Glomerular visceral epithelial cell (primary cell): Measurements from ENCODE around the gene NRP2.

Source experiments
- DNase-seq: peaks from one replicate; pipeline ENCODE4 v3.0.0-alpha.2; 2016; ENCODE audit errors: extremely low spot score

NRP2 gene

DNA sequence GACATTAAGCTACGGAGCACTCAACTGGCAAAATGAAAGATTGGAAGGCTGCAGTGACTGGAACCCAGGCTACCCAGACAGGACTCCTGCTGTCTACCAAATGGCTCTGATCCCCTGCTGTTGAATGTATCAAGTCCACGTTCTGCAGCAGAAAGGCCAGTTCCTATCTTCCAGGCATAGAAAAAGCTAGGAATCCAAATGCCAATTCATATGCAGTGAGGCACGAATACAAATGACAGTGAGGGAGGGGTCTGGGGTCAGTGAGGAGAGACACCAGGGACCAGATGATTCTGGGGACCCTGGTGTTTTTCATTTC is 5.3 kb downstream of the NRP2 start:
- DNase-seq, result no peak

DNA sequence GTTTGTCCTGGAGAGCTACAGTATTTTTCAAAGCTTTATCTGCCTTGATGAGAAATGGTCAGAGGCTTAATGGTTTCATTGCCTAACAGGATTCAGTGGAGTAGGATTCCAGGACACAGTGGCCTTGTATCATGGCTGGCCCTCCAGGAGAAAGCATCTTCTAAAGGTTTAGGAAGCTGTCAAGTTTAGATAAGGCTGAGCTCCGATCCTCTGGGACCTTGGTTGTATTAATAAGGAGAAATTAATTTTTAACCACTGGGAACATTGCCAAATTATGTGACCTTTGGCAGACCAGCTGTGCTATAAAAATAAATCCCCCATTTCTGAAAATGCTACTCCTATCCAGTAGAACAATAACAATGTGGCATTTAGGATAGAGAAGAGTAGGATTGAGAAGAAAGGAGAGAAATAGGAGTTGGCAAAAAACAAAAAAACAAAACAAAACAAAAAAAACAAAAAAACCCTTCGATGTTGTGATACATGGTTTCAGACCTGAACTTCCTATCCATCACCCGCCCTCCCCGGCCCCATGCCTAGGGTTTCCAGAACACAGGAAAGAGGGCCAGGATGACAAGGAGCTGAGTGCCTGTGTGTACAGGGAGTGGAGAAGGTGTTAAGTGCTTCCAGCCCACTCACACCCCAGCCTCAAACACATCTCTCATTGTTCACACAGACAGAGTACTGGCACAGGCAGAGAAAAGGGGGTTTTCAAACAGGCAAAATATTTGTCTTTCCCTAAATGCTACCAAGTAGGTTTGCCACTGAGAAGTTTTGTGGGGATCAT is 6.3 kb downstream of the NRP2 start:
- no peak for DNase-seq

DNA sequence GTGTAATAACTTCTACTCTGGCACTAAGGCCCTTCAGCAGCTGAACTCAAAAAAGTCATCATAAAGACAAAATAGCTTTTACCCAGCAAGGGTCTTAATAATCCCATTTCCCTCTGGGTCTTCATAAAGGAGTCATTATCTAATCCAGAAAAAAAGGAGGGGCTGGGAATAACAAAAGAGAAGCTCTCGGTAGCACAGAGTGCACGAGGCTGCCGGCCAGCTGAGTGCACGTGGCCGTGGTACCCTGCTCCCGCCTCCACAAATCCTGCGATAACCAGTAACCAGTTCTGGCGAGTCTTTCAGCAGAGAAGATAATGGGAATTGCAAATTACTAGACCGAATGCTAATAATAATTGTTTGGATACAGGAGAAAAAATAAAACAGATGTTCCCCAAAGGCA is 7.5 kb downstream of the NRP2 start:
- DNase-seq, result no peak

DNA sequence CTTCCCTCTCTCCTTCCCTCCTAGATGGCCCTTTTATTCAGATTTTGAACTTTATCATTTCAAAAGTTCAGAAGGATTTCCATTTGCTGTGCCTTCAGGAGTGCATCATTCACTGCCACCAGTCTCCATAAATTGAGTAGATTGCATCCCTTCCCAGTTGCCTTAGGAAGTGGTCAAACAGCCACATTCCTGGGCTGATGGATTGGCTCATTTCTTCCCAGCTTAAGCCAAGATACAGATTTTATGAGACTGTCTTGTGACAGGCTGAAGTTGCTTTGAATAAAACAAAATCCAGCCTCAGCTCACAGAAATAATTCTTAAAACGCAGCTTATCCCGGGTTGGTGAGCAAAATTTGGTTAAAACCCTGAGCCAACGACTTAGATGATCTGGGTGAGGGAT is 9.8 kb downstream of the NRP2 start:
- peak; percentile 63 for DNase-seq

DNA sequence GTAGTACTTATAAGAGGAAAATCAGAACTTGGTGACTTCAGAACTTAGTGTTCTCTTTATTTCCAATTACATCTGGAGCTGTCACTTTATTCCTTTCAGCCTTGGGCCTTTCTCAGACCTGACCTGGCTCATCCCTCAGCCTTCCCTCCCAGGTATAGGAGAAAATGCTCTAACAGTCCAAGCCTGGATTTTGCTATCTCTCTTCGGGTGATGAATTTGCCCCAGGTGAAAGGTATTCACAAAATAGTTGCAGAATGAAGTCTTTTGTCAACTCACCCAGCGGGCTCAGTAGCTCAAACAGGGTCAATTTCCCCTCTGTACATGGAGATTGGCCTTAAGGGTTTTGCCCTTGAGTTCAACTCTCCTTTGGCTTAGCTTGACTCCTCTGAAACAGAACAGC is 12.0 kb downstream of the NRP2 start:
- DNase-seq, result no peak

DNA sequence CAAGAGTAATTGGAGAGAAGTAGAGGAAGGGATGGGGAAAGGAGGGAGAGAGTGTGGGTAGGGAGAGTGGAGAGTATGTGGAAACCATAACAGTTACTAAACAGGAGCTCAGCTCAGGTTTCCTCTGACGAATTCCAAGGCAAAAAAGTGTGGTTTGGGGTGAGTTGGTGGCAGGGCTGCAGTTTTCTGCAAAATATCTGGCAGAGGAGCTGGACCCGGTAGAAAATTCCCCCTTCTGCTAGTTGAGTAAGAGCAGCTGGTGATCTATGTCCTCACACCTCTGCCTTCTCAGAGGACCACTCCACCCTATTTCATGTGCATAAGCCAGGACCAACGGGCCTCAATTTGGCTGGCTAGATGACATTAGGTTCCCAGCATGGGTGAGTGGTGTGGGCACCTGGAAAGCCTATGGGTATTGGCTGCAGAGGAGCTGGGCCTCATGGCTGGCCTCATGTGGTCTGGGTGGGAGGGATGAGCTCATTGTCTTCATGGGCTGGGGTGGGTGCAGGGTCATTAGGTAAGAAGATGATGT is 13.2 kb downstream of the NRP2 start:
- DNase-seq, result peak; percentile 88

DNA sequence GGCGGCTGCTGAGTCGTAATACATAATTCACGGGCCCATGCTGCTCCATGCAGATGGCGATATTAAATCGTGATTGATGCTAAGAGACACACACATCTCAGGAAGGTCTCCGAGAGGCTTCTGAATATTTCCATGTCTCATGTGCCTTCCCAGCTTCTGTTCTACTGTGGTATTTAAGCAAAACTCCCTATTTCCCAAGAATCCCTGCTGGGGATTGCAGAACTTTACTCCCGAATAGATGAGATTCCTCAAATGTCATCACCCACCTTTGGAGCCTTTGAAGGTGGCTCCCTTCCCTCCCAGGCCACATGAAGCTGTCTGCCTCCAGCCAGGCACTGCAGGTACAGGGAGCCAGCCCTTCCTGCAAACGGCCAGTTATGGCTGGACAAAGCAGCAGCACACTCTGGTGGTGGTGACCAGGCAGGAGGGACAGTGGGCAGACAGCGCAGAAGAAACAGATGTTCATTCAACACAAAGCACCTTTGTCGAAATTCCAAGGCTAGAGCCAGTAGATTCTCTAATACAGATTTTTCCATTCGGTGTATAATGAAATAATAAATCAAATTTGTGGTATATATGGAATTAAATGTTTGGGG is 14.1 kb downstream of the NRP2 start:
- peak; percentile 53 for DNase-seq

DNA sequence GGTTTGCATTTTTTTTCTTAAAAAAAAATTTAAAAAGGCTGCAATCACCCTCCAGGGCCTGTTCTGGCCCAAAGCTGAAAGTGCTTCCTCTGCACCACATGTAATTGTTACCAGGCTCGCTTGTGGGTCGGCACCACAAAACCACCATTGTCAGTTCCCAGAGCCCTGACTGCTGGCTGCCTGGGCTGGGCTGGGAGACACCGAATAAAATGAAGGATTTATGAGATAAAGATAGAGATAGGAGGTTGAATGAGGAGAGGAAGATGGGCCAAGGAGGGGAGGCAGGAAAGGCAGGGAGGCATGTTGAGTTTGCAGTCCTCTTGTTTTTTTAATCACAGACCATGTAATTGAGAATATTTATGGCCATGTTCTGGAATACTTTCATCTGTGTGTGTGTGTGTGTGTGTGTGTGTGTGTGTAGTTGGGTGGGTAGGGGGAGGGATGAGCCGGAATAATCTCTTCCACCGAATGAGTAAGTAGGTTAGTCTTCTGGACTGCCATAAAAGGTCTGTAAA is 14.7 kb downstream of the NRP2 start:
- peak; percentile 72 for DNase-seq

DNA sequence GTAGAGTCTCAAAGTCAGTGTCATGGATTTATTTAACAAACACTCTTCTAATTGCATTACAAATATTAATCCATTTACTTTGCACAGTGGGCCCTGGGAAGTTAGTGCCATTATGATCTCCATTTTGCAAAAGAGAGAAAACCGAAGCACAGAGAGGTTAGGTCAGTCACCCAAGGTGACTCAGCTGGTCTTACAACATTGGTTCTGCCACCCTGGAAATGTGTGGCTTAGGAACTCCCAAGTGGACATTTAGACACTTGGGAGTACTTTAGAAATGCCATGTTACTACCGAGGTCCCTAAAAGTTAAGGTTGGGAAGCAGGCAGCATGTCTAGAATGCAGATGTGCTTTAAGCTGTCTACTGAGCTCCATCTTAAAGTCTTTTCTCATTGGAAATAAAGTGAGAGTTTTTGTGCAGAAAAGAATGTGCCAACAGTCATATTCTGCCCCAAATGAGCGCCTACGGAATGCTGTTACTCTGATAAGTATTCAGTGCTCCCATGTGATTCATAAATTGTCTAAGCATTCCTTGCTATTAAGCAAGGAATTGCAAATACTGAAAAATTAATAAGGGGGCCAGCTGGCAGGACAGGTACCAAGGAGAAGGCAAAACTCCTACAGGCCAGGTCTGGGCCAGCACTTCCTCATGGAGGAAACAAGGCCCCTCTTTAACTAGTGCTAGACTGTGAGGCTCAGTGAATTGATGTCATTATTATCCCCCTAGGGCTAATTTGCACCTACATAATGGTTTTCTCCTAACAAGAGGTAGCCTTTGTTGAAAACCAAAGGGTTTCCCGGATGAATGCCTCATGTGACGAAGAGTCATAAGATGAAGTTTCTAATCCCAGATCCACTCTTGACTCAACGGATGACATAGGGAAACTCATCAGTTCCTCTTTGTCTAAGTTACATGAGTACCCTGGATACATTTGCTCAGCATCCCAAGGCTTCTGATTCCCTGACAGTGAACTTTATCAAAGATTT is 16.3 kb downstream of the NRP2 start:
- peak; percentile 71 for DNase-seq

DNA sequence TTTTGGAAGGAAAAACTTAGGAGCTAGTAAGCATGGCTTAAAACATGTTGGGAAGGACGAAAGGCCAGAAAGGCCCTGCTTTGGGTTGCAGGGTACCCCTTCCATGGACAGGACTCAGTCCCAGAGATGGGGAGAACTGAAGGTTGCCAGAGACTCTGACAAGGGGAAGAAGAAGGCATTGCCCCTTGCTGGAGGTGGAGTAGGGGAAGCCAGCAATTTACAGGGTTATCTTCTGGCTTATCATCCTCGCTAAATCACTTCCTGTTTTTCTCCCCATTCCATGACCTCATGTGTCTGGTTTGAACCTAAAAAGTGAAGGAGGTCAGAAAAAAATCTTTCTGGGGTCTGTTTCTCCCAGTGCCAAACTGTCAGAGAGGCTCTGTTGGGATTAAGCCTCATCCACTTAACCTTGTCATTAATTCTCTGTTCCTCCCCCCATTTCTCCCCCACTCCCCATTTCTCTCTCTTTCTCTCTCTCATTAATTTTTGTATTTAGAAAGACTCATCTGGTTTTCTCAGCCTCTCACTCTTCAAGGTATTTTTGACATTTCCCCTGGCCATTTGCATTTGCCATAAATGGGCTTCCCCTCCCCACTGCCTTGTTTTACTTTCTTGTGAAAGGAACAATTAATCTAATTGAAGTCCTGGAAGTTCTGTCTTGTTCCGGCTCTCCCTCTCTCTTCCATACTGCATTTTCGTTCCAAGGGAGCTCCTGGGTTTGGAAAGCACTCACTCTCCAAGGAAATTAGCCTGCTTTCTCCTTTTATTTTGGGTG is 17.4 kb downstream of the NRP2 start:
- DNase-seq, result no peak

DNA sequence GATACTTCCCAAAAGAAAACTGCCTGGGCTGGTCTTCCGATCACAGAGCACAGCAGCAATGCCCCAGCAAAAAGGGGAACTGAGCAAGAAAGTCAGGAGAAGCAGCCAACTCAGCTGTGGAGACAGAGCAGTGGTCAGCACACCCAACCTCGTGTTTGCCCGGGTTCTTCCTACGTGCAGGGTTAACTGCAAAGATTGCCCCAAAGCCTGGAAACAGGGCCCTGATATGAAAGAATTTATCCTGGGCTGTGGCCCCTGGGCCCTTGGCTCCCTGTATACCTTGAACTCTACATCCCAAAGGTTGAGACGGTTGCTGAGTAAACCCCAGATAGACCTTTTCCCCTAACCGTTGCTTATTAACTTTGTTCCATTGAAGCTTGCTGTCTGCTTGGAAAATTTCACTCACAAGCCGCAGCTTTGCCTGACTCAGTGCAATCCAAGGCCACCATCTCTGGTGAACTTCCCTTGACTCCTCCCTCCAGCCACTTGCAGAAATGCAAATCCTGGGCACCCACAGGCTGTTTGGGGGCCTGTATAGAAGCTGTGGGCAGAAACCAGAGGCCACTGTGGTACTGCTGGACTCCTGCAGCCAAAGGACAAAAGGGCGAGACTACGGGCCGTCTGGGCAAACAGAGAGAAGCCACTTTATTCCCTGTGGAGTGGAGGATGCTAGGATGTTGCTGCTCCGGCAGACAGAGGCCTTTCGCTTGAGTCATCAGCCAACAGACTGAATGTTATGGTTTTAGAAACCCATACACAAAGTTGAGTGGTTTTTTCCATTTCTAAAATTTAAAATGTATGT is 18.2 kb downstream of the NRP2 start:
- peak; percentile 97 for DNase-seq

DNA sequence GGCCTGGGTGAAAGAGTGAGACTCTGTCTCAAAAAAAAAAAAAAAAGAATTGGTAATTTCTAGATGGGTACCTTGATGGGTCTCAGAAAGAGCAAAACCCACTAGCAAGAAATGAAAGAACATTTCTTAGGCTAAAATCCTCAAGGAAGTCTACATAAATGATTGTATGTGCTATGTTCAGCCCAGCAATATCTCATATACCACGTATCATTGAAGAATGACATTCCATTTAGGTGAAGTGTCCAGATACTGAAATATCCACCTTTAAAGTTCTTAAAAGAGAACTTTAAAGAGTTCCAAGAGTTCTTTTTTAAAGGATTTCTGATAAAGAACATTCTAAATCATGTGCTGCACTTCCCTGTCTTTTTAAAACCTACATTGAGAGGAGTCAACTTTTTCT is 19.2 kb downstream of the NRP2 start:
- DNase-seq, result peak; percentile 66

DNA sequence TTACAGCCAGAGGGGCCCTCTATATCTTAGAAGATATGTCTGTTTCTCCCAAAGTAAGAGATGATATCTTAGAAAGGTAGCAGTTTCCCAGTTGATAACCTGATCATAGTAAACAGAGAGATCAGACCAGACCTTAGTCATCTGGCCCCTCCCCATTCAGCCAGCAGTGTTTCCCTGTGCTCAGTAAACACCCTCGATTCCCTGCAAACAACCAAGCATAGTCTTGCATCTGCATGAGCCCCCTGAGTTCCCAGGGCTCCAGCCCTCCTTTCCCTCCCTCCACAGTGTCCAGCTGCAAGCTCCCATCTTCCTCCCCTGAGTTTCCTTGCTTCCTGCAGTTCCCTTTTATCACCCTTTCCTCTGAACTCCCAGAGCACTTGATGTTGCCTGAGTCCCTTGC is 20.3 kb downstream of the NRP2 start:
- DNase-seq, result no peak

DNA sequence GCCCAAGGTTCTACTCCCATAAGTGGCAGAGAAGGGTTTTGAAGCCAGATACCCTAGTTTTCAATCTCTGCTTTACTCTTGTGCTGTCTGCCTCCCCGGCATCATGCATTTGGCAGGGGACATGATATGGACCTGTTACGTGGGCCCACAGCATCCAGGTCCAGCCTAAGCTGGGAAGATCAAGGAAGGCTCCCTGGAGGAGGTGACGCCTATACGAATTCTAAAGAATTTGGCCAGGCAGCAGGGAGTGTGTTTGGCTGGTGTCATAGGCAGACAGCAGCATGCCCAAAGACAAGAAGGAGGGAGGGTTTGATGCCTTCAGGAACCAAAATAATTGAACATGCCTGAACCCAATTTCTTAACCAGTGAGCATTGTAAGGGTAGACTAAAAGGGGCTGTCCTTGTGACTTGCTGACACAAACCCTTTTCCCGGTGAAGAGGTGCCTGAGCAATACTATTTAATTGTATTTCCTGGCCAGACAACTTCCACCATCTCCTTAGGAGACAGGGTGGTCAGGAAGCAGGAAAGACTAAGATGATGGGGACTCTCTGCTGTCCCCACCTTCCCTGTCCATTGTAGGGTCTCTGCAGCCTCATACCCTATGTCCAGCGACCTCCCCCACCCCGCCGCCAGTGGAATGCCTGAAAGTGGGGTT is 21.3 kb downstream of the NRP2 start:
- DNase-seq, result no peak

DNA sequence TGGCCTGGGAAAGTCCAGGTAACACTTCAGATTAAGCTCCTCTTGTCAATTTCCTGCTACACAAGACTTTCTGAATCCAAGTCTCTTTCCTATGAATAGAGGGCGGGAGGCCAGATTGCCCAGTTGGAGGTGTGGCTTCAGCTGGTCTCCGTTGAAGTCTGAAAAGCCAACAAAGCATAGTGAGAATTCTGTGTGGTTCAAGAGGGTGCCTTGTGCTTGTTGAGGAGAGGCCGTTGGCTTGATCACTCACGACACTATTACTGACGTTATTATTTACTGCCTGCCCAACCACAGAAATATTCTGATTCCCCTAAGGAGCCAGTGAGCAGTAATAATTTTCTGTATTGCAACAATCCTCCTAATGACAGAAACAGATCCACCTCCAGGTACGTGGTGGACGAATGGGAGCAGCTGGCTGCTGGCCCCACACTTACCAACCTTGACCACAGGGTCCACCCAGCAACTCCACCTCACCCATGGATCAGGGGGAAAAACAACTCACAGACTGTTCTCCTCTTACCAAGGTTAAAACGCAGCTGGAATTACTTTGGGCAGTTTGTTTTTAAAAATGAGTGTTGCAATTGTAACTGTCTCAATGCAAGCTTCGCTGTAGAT is 21.9 kb downstream of the NRP2 start:
- no peak for DNase-seq

DNA sequence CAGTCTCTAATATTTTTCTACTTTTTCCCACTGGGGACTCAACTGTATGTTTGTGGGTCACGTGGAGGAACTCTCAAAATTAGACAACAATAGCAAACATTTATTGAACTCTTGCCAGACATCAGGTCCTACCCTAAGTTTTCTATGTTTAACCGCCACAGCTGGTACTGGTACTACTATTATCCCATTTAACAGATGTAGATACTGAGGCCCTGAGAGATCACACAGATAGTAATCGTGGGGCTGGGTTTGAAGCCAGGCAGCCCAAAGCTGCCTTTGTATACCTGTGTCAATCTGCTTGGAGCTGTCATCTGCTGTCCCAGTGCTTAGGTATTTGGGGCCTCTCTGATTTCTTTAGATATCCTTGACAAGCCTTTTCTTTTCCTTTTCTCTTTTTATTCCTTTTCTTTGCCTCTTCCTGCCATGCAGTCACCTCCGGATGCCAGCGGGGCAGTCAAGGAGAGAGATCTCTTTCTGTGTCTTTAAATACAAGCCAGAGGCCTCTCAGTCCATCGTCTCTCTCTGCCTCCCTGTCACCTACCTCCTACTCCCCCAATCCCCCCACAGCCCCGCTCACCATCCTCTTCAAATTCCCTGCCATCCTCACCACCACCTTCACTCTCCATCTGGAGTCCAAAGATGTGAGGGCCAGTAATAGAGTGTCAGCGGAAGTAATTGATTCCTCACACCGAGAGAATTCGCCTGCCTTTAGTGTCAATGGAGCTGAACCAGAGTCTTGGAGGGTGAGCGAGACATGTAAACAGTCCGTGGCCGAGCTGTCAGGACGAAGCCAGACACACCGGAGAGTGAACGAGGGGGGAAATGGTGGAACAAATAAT is 23.4 kb downstream of the NRP2 start:
- DNase-seq, result peak; percentile 49

DNA sequence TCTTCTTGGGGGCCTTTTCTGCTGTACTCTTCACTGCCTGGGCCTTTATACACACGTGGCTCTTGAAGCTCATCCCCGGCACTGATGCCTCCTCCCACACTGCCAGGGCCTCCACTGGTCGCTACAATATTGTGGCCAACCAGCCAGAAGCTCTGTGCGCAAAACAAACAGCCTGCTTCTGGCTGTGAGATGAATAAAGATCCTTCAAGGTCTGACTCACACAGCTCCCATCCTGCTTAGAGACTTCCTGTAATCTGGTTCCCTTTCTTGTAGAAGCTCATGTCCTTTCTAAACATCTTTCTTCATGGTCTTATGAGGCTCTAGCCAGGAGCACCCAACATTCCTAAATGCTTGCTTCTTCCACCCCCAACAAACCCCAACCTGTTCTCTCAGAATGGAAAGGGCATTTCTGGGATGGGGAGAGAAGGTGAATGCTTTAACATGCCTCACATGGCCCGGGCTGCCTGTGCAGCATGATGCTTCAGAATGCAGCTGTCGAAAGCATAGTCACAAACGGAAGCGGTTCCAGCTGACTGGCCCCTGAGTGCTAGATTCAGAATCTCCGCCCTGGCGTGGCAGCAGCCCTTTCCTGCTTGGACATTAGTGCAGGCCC is 24.6 kb downstream of the NRP2 start:
- DNase-seq, result peak; percentile 93

DNA sequence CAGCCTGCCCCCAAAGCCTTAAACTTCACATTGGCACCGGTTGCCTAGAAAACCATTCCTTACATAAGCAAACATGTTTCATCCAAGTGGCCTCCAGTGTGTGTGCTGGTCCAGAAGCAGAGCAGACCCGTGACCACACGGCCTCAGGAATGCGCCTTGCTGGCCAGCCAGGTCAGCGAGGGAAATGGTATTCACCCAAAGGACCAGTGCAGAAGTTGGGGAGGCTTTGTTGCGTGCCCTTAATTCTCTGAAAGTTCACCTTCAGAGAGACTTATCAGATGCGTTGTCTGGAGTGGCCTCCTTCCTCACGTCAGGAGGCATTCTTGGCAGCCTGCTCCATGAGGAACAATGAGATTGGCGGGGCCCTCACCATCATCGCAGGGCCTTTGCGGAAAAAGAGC is 25.9 kb downstream of the NRP2 start:
- peak; percentile 97 for DNase-seq
